SHP77 treated with DMSO at 0.1 percent for 48 hours (cell line): Measurements from ENCODE around the gene RAB3GAP2.
"Not testable (repeated sequence)": the region's sequence is repeated elsewhere in the genome, so short reads cannot be mapped to it uniquely, and the experiment has no call there.

Experiments
- DNase-seq: peaks from one replicate; lab custom pipeline; 2025; lab: John Stamatoyannopoulos, UW

RAB3GAP2 gene

DNA sequence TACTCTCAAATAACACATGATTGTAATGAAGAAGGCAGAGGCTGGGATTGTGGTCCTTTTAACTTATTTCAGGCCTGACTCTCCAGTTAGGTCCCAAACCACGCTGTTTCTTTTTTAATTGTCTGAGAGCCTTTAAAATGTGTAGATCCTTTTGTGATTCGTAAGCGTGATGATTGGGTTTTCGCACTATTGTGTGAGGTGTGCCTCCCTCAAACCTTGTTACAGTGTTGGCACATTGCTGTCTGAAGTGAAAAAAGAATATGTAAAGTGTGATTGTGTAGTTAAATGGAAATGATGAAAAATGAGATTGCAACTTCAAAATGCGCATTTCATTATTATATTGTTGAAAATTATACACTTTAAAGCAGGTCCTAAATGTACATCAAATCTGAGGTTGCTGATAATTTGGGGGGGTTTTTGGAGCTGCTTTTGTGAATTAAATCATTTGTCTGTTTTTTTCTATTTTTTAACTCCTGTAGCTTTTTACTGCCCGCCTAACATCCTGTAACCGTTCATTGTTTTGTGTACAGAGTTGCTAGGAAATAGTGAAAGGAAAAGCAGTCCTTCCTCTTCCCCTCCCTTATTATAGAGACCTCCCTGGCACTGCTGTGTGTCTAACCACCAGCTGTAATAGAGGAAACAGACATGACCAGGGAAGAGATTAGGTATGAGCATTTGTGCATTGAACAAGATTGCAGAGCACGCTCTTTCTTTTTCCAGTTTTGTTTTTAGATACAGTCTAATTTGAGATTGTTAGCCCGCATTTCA lies 135.1 kb downstream of the RAB3GAP2 start:
- no peak for DNase-seq

DNA sequence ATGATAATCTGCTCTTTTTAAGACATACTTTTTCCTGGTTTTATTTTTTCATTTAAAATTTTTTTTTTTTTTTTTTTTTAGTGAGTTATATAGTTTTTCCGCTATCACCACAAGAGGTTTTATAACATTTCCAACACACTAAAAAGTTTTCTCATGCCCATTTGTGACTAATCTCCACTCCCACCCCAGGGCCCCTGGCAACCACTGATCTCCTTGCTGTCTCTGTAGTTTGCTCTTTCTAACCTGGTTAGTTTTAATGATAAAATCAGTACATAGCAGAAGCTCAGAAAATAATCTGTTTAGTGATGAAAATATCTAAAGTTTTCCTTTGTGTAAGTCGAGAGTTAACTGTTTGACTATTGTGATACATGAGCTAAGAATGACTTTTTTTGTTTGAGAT lies 136.5 kb downstream of the RAB3GAP2 start:
- no peak for DNase-seq

DNA sequence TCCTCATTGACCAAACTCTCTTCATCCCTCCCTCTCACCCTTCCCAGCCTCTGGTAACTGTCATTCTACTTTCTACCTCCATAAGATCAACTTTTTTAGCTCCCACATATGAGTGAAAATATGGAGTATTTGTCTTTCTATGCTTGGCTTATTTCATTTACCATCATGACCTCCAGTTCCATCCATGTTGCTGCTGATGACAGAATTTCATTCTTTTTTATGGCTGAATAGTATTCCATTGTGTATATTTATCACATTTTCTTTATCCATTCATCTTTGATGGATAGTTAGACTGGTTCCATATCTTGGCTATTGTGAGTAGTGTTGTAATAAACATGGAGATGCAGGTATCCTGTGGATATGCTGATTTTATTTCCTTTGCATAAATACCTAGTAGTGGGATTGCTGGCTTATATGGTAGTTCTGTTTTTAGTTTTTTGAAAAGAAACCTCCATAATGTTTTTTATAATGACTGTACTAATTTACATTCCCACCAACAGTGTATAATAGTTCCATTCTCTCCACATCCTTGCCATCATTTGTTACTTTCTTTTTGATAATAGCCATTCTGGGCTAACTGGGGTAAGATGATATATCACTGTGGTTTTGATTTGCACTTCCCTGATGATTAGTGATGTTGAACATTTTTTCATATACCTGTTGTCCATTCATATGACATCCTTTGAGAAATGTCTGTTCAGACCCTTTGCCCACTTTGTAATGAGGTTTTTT lies 142.6 kb downstream of the RAB3GAP2 start:
- DNase-seq = no peak

DNA sequence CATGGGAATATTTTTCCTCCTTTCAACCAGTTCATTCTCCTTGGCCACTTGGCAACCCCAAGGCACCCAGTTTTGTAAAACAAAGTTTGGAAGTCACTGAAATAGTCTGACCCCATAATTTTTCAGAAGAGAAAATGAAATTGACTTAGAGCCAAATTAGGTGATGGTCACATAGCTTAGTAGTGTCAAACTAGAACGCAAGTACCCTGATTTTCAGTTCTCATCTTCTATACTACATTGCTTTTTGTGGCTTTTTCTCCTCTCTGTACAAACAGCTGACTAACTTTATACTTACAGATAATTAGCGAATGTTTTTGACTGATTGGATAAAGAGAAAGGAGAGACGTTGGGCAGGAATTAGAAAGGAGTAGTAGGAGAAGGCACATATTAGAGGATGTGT lies 145.2 kb downstream of the RAB3GAP2 start:
- DNase-seq = no peak

DNA sequence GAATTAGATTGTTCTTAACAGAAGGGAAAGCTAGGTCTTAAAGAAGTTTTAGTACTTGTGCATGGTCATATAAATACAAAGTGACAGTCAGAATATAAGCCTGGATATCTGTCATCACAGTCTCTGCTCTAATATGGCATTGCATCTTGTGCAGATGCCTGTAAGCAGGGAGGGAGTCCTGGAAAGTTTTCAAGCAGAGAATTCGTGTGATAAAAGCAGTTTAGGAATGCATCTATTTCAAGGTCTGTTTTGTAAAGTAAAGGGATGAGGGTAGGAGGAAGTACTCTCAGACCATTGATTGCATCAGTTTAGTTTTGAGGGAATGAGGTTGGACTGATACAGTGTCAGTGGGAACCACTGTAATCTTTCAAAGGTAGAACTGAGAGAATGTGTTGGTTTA lies 147.7 kb downstream of the RAB3GAP2 start:
- DNase-seq = no peak

DNA sequence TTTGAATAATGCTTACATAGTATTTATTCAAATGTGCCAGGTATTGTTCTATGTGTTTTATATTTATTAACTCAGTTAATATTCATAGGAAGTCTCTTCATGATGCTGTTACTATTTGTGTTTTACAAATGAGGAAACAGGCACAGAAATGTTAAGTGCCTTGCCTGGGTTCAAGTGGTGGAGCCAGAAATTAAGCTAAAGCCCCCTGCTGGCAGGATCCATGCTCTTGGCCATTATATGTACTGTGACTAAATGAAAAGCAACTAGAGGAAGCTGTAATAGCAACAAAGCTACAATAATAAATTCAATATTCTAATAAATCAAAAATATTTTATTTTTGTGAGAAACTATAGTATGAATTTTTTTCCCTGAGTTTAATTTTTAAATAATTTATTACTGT lies 148.4 kb downstream of the RAB3GAP2 start:
- DNase-seq = no peak

DNA sequence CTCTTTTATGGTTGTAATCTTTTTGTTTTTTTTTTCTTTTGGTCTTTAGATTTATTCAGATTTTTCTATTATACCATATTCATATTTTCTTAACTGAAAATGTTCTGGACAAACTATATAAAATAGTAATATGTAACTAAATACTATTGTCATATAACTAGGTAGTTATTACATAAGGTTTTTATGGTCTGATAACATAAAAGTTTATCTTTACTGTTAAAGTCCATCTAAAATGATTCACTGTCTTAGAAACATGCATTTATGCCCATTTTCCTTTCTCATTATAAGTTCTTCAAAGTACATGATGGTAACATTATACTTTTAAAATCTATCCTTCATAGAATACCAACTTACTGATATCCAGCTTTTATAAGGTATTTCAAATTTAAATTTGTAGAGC lies 149.2 kb downstream of the RAB3GAP2 start:
- DNase-seq = no peak

DNA sequence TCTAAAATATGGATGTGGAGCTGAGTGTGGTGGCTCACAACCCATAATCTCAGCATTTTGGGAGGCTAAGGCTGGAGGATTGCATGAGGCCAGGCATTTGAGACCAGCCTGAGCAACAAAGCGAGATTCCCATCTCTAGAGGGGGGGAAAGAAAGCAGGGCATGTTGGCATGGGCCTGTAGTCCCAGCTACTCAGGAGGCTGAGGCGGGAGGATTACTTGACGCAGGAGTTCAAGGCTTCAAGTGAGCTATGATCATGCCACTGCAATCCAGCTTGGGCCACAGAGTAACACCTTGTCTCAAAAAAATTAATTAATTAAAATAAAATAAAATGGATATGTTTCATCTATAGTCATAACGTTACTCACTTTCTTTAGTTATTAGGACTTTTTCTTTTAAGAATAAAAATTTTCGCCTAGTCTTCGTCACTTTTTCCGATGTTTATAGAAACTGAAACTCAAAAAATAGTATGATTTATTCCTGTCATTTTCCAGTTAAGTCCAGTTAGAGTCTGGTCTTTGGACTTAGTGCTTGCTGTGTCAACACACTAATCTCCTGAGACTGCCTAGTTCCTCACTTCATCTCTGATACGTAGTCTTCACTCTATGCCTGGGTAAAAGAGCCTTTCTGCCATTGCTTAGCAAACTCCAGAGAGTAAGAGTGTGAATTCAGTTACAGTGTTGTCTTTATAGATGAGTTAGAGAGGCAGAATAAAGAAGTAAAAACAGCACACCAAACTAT lies 150.3 kb downstream of the RAB3GAP2 start:
- no peak for DNase-seq

DNA sequence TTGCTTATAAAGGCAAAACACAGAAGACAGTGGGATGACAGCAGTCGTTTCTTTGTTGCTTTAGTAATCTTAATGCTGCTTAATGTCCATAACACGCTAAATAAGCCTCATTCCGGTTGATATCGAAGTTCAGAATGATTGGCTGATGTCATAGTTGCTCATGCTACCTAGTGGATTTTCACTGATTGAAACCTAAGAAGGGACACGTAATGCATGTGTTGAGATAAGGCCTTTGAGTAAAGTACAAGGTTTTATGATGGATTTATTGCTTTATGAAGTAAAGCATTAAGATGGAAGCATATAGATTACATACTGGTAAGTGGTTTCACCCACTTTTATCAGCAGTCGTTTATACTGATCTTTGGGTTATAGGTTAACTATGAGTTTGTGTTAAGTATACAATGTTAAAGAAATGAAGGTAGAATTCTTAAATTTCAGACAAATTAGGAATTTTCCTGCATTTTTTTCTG lies 153.2 kb downstream of the RAB3GAP2 start:
- DNase-seq = no peak

DNA sequence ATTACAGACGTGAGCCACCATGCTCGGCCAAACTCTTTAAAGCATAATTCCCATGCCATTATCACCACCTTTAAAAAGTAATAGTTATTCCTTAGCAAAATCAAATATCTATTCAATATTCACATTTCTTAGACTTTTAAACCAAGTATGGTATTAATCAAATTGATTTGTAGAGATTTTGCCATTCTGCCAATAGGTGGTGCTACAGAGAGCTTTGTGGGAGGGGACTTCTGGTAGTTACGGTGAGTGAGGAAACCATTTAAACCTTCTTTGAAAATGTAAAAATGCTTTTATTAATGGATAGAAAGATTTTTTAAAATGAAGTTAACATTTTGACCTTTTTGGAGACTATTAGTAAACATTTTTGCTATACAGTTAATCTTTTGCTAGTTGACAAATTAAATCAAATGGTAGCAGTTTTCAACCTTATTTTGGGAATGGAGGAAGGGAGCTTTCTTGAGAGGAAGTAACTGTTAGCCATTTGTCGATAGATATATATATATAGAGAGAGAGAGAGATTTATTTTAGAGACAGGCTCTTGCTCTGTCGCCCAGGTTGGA lies 159.0 kb downstream of the RAB3GAP2 start:
- DNase-seq = no peak

DNA sequence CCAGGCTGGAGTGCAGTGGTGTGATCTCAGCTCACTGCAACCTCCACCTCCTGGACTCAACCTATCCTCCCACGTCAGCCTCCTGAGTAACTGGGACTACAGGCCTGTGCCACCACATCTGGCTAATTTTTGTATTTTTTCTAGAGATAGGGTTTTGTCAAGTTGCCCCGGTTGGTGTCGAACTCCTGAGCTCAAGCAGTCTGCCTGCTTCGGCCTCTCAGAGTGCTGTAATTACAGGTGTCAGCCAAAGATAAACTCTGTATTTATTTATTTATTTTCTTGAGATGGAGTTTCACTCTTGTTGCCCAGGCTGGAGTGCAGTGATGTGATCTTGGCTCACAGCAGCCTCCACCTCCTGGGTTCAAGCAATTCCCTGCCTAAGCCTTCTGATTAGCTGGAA lies 159.7 kb downstream of the RAB3GAP2 start:
- DNase-seq = not testable (repeated sequence)

DNA sequence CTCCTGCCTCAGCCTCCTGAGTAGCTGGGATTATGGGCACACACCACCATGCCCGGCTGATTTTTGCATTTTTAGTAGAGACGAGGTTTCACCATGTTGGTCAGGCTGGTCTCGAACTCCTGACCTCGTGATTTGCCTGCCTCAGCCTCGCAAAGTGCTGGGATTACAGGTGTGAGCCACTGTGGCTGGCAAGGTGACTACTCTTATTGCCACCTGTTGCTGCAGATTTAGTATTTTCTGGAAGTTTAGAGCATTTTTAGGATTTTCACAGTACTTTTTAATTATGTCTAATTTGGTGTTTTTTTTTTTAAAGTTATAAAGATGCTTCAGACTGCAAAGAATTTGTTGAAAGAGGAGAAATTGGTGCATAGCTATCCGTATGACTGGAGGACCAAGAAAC lies 161.8 kb downstream of the RAB3GAP2 start:
- DNase-seq = not testable (repeated sequence)

DNA sequence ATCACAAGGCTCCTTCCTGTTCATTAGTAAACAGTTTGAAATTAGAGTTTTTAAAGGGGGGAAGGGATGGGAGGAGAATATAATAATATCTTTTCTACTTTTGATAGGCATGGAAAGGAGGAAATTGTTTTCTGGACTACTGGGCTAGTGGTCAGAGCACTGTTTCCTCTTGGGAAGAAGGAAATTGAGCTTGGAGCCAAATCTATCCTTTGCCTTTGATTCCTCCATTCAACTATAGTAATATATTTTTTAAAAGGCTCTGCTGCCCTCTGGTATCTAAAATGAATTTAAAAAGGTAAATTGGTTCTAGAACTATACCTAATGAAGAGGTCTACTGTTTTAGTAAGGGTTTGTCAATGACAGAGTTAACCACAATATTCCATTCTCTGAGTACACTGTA lies 172.4 kb downstream of the RAB3GAP2 start:
- no peak for DNase-seq
